Ovary (tissue), 9 donors: ENCODE measurements around the gene ZMIZ1. TPM values are rescaled to one million over a fixed set of nuclear protein-coding genes. Genes with fewer than 3 reads are reported as not detected.

Source experiments
- DNase-seq, 5 donors: peaks; one replicate each; pipeline ENCODE4 v3.0.0-alpha.2; 2019 to 2020
- H3K27ac ChIP-seq, 2 donors: fragments of 200-600 bp; one replicate each; pipeline versions ENCODE4 v1.5.1 to v1.8.0; 2019 to 2022
- H3K27me3 ChIP-seq: fragments of 200-600 bp; one replicate; pipeline ENCODE4 v1.8.0; 2022
- H3K36me3 ChIP-seq: fragments of 200-600 bp; sonication (generic); one replicate; pipeline ENCODE4 v1.5.1; 2019
- H3K4me1 ChIP-seq: one replicate; pipeline ENCODE4 v1.8.1; 2013; ENCODE audit warnings: mild to moderate bottlenecking, moderate library complexity; ENCODE audit not compliant: insufficient read depth
- H3K4me3 ChIP-seq: fragments of 200-600 bp; sonication (generic); one replicate; pipeline ENCODE4 v1.5.1; 2017
- H3K9me3 ChIP-seq, 2 donors: fragments of 200-600 bp in 1 of 2; sonication (generic) in 1 of 2; one replicate each; pipeline versions ENCODE4 v1.5.1 to v1.8.1; 2013 to 2019; ENCODE audit warnings: mild to moderate bottlenecking in 1 of 2, moderate library complexity in 1 of 2
- CTCF ChIP-seq, 3 donors: fragments of 450-650 bp in 2 of 3; fragments of 200-600 bp in 1 of 3; IDR thresholded peaks; one replicate each; pipeline versions ENCODE4 v1.5.1 to v1.8.0; 2016 to 2022; ENCODE audit warnings: antibody characterized with exemption in 3 of 3, mild to moderate bottlenecking in 1 of 3
- EP300 ChIP-seq: sonication (generic); formaldehyde crosslinking; IDR thresholded peaks from one replicate; pipeline ENCODE4 v1.6.1; 2017; ENCODE audit warnings: antibody characterized with exemption
- POLR2A ChIP-seq: fragments of 450-650 bp; IDR thresholded peaks from one replicate; pipeline ENCODE4 v1.6.1; 2017; ENCODE audit warnings: antibody characterized with exemption, mild to moderate bottlenecking, moderate library complexity
- WGBS, 3 donors: extraction: QIAGEN DNeasy Blood & Tissue Kit in 1 of 3; methylation state at CpG; one replicate each; pipeline versions ENCODE4 v1.1.5 to v1.1.7; 2013 to 2017; 5-methylcytosine and 5-hydroxymethylcytosine counted together
- intact Hi-C, 4 donors: fragments of 100-400 bp; cut with DNase I; formaldehyde crosslinking; loops; one replicate each; pipeline versions ENCODE4 v1.11.0 to v1.15.1; 2022 to 2023
- polyA plus RNA-seq, 2 donors: library from polyadenylated mRNA; stranded (reverse); fragments of 200-250 nt in 1 of 2; fragments of 350-450 nt in 1 of 2; fragmentation: Illumina TruSeq in 1 of 2; extraction: RNeasy Lipid Tissue Mini Kit (QIAGEN cat#74804) in 1 of 2; gene quantifications; one replicate each; pipeline ENCODE4 v1.2.3, GENCODE V29; 2013 to 2014
- total RNA-seq, 7 donors: library from RNA; depleted of rRNA in 2 of 7; stranded (reverse); fragments of >200 nt in 2 of 7; fragmentation: NEBNext Ultra II Directional in 3 of 7; extraction: Animal tissue kit (Norgen Biotek cat#: 25700) in 3 of 7; gene quantifications; one replicate each; pipeline versions ENCODE4 v1.1.0 to v1.2.4, GENCODE V29; 2016 to 2023
- donor health status: DM: no; HTN: no; CAD: no; lungs with moderate emphysema.
- donor health status: DM: no; HTN: no; CAD: no.
- donor health status: Bipolar disorder and iron deficiency.
- donor health status: DM: yes; HTN: yes; CAD: no.
- donor health status: DM: no; HTN: no; CAD: no.
- donor health status: DM: yes; HTN: yes; CAD: no.

The ZMIZ1 gene
- total and polyA plus RNA-seq, 9 donors = 30.3 to 117 (median 69.1) TPM

- Histone ChIP-seq H3K27ac (no peak overlapping the region), H3K4me1 (peaks cover 19% of the 10 kb centered on the region), H3K36me3 (no peaks in the 10 kb centered on the region), H3K9me3 (no peaks in the 10 kb centered on the region), H3K27me3 (no peaks in the 10 kb centered on the region), H3K4me3 (no peak overlapping the region)
- WGBS, 3 donors = 69 to 84% (median 82%) methylated on average over 11 of the region's 11 CpGs
- intact Hi-C loops = no loop called here
- no peak for TF ChIP-seq POLR2A
- no peak for TF ChIP-seq EP300
- TF ChIP-seq CTCF (IDR thresholded peaks at IDR 0.05) = no peak
- no peak for DNase-seq
These were observed 213.6 kb downstream of the ZMIZ1 start for GRCh38 chr10:79282388-79282787.

- H3K27ac ChIP-seq = no peak overlapping the region
- no peaks in the 10 kb centered on the region for H3K27me3 ChIP-seq
- TF ChIP-seq POLR2A (no peak), EP300 (no peak), CTCF (IDR thresholded peaks at IDR 0.05) (no peak)
- 78 to 92% (median 91%) methylated on average over 3 of the region's 3 CpGs for WGBS, 3 donors
- H3K36me3 ChIP-seq = no peaks in the 10 kb centered on the region
- intact Hi-C loops = no loop called here
- DNase-seq = no peak
- H3K4me3 ChIP-seq = no peak overlapping the region
- H3K4me1 ChIP-seq = peaks cover 19% of the 10 kb centered on the region
- H3K9me3 ChIP-seq = no peaks in the 10 kb centered on the region
These were observed 214.8 kb downstream of the ZMIZ1 start for GRCh38 chr10:79283616-79284015.

- intact Hi-C loops = no loop called here
- Histone ChIP-seq H3K36me3 (no peaks in the 10 kb centered on the region), H3K27ac (no peak overlapping the region)
These were observed 215.5 kb downstream of the ZMIZ1 start for GRCh38 chr10:79284158-79284871.

More at GRCh38 chr10:79284158-79284871, 215.5 kb downstream of the ZMIZ1 start:
- no peak for TF ChIP-seq CTCF (IDR thresholded peaks at IDR 0.05)
- no peak for TF ChIP-seq EP300
- TF ChIP-seq POLR2A = no peak
- Histone ChIP-seq H3K4me1 (peaks cover 19% of the 10 kb centered on the region), H3K27me3 (no peaks in the 10 kb centered on the region), H3K4me3 (no peak overlapping the region), H3K9me3 (no peaks in the 10 kb centered on the region)
- WGBS, 3 donors = 72 to 81% (median 80%) methylated on average over 7 of the region's 7 CpGs
- DNase-seq = no peak
